Kidney (tissue), 22 donors: Measurements from ENCODE around the gene THEM5. TPM values are rescaled to one million over a fixed set of nuclear protein-coding genes. Genes with fewer than 3 reads are reported as not detected.
"Not testable (repeated sequence)": the region's sequence is repeated elsewhere in the genome, so short reads cannot be mapped to it uniquely, and the experiment has no call there.

Experiments used
- DNase-seq, 5 donors: peaks; one replicate each; pipeline ENCODE4 v3.0.0-alpha.2; 2013 to 2020
- FAIRE-seq: peaks from 2 replicates; lab custom pipeline; 2012; peaks lifted over from hg19 to GRCh38; lab: Jason Lieb, UNC
- H3K27ac ChIP-seq, 2 donors: one replicate each; pipeline ENCODE4 v1.7.0; 2013; ENCODE audit warnings: low read depth in 2 of 2, low read length in 2 of 2, inconsistent platforms in 1 of 2
- H3K27me3 ChIP-seq: one replicate; pipeline ENCODE4 v1.7.1; 2013; ENCODE audit warnings: low read length, inconsistent platforms; ENCODE audit not compliant: control insufficient read depth, insufficient read depth
- H3K36me3 ChIP-seq, 3 donors: one replicate each; pipeline versions ENCODE4 v1.7.0 to v1.7.1; 2013; ENCODE audit warnings: low read length in 3 of 3, control low read depth in 1 of 3, inconsistent platforms in 1 of 3; ENCODE audit not compliant: insufficient read depth in 3 of 3, control insufficient read depth in 2 of 3
- H3K4me1 ChIP-seq, 3 donors: one replicate each; pipeline versions ENCODE4 v1.7.0 to v1.7.1; 2013; ENCODE audit warnings: low read length in 3 of 3, inconsistent platforms in 1 of 3, low read depth in 1 of 3; ENCODE audit not compliant: control insufficient read depth in 2 of 3, insufficient read depth in 2 of 3
- H3K4me3 ChIP-seq, 3 donors: one replicate each; pipeline versions ENCODE4 v1.7.0 to v1.8.1; 2013; ENCODE audit warnings: low read length in 3 of 3, control low read depth in 1 of 3, inconsistent platforms in 1 of 3
- H3K9ac ChIP-seq, 3 donors: one replicate each; pipeline versions ENCODE4 v1.7.0 to v1.7.1; 2013; ENCODE audit warnings: low read length in 3 of 3, control low read depth in 1 of 3, inconsistent platforms in 1 of 3
- H3K9me3 ChIP-seq, 3 donors: one replicate each; pipeline versions ENCODE4 v1.7.0 to v1.7.1; 2013; ENCODE audit warnings: low read length in 3 of 3, control low read depth in 1 of 3, inconsistent platforms in 1 of 3; ENCODE audit not compliant: control insufficient read depth in 2 of 3, insufficient read depth in 1 of 3
- CTCF ChIP-seq: IDR thresholded peaks from 3 replicates; pipeline ENCODE4 v1.5.1; 2012; ENCODE audit warnings: mild to moderate bottlenecking, moderate library complexity, borderline replicate concordance; ENCODE audit not compliant: insufficient read depth; ENCODE audit errors: extremely low read depth
- intact Hi-C: fragments of 100-400 bp; cut with DNase I; formaldehyde crosslinking; loops from one replicate; pipeline ENCODE4 v1.11.1; 2022
- long read RNA-seq, 10 donors: library from polyadenylated mRNA in 1 of 10; unstranded in 1 of 10; transcript quantifications; one replicate each; pipeline ENCODE4 v2.0.0 and lab custom pipeline, GENCODE V29; 2021 to 2026
- polyA plus RNA-seq: library from polyadenylated mRNA; stranded (reverse); fragments of 350-450 nt; fragmentation: Illumina TruSeq; extraction: RNeasy Lipid Tissue Mini Kit (QIAGEN cat#74804); gene quantifications from one replicate; pipeline ENCODE4 v1.2.3, GENCODE V29; 2014; ENCODE audit warnings: low read depth, low replicate concordance; ENCODE audit not compliant: insufficient read depth
- total RNA-seq: library from RNA; stranded (reverse); fragmentation: NEBNext Ultra II Directional; extraction: Animal tissue kit (Norgen Biotek cat#: 25700); gene quantifications from one replicate; pipeline ENCODE4 v1.2.1, GENCODE V29; 2021
- donor health status: control.
- donor health status: control.
- donor health status: control.
- donor health status: control.
- donor health status: control.
- donor health status: DM: yes; HTN: yes; CAD: no.
- donor health status: Normal renal cell carcinoma (clear cell type).

THEM5 gene
- total RNA-seq: not detected
- not detected for polyA plus RNA-seq
- long read RNA-seq, donor 1: 0 reads
- long read RNA-seq, donor 2: 0 reads
- long read RNA-seq, donor 3: 0 reads
- long read RNA-seq, donor 4: 0 reads
- long read RNA-seq, donor 5: 0 reads
- long read RNA-seq, donor 6: 0 reads
- long read RNA-seq, donor 7: 0 reads
- long read RNA-seq, donor 8: 0 reads
- long read RNA-seq, donor 9: 0 reads
- long read RNA-seq, donor 10: 0 reads

GRCh38 chr1:151853411-151853943 is at the start of gene THEM5:
Gene THEM5 (minus strand): TSS chr1:151853712. CDS start chr1:151853565, 147 bp downstream.
- Histone ChIP-seq H3K9me3 (no peaks in the 10 kb centered on the region), H3K9ac (no peak within 1 kb of the TSS), H3K27me3 (no peaks in the 10 kb centered on the region), H3K36me3 (no peaks in the 10 kb centered on the region), H3K4me1 (no peaks in the 10 kb centered on the region), H3K27ac (no peak within 1 kb of the TSS), H3K4me3 (no peak within 1 kb of the TSS)
- peak in 1 of 5 donors; percentile 25 for DNase-seq
- intact Hi-C loops: no loop called here
- no peak for TF ChIP-seq CTCF
- FAIRE-seq: no peak

- peaks cover 0 to 14% (median 6%) of the 10 kb centered on the region in 3 donors for H3K4me1 ChIP-seq
- no peak overlapping the region for H3K27ac ChIP-seq
- no peak for FAIRE-seq
- no peak overlapping the region for H3K9ac ChIP-seq
- peaks cover 0 to 4% (median 0%) of the 10 kb centered on the region in 3 donors for H3K9me3 ChIP-seq
- no peak overlapping the region for H3K4me3 ChIP-seq
- no peaks in the 10 kb centered on the region for H3K36me3 ChIP-seq
- TF ChIP-seq CTCF: no peak
- no peaks in the 10 kb centered on the region for H3K27me3 ChIP-seq
- intact Hi-C loops: no loop called here
- no peak for DNase-seq
Measured at GRCh38 chr1:151902858-151903257, 49.3 kb upstream of the THEM5 start.

- H3K4me3 ChIP-seq, FAIRE-seq, H3K27me3 ChIP-seq, H3K9ac ChIP-seq, DNase-seq, H3K36me3 ChIP-seq, H3K9me3 ChIP-seq, H3K27ac ChIP-seq, intact Hi-C loops: not testable (repeated sequence)
- peaks cover 0 to 14% (median 6%) of the 10 kb centered on the region in 3 donors for H3K4me1 ChIP-seq
Measured at GRCh38 chr1:151900804-151901203, 47.3 kb upstream of the THEM5 start.

- no peak for DNase-seq
- Histone ChIP-seq H3K9ac (no peak overlapping the region), H3K36me3 (peaks cover 0 to 3% (median 0%) of the 10 kb centered on the region in 3 donors), H3K27me3 (no peaks in the 10 kb centered on the region), H3K4me3 (no peak overlapping the region), H3K9me3 (no peaks in the 10 kb centered on the region), H3K4me1 (peaks cover 0 to 10% (median 6%) of the 10 kb centered on the region in 3 donors), H3K27ac (peak overlapping the region; percentile 38 to 68)
- TF ChIP-seq CTCF: no peak
- intact Hi-C loops: no loop called here
- FAIRE-seq: no peak
Measured at GRCh38 chr1:151898519-151898991, 45.0 kb upstream of the THEM5 start.
